Esophagus squamous epithelium (tissue), 5 donors: Measurements from ENCODE around the gene GSG1L. TPM values are rescaled to one million over a fixed set of nuclear protein-coding genes. Genes with fewer than 3 reads are reported as not detected.

Source experiments
- DNase-seq: peaks from one replicate; lab custom pipeline; 2025; lab: John Stamatoyannopoulos, UW
- H3K27ac ChIP-seq, 4 donors: fragments of 200-600 bp; sonication (generic); one replicate each; pipeline ENCODE4 v1.5.1; 2016 to 2019; ENCODE audit warnings: mild to moderate bottlenecking in 1 of 4
- H3K27me3 ChIP-seq, 4 donors: fragments of 200-600 bp; sonication (generic); 1 replicate in 3 of 4; 2 replicates in 1 of 4; pipeline versions ENCODE4 v1.5.1 to v1.6.0; 2017 to 2021; ENCODE audit warnings: antibody characterized with exemption in 1 of 4
- H3K36me3 ChIP-seq, 3 donors: fragments of 200-600 bp; sonication (generic); one replicate each; pipeline ENCODE4 v1.5.1; 2016 to 2019
- H3K4me1 ChIP-seq, 3 donors: fragments of 200-600 bp; sonication (generic); one replicate each; pipeline ENCODE4 v1.5.1; 2017 to 2019
- H3K4me3 ChIP-seq, 4 donors: fragments of 200-600 bp; sonication (generic); 1 replicate in 3 of 4; 2 replicates in 1 of 4; pipeline ENCODE4 v1.5.1; 2016 to 2019; ENCODE audit warnings: mild to moderate bottlenecking in 2 of 4, moderate library complexity in 1 of 4
- H3K9me3 ChIP-seq, 3 donors: fragments of 200-600 bp; sonication (generic); one replicate each; pipeline ENCODE4 v1.5.1; 2016 to 2019
- CTCF ChIP-seq, 6 experiments: fragments of 450-650 bp in 4 of 6; fragments of 200-600 bp in 2 of 6; sonication (generic) in 2 of 6; IDR thresholded peaks; one replicate each; pipeline ENCODE4 v1.5.1; 2016 to 2019; ENCODE audit warnings: antibody characterized with exemption in 6 of 6, mild to moderate bottlenecking in 4 of 6, moderate library complexity in 4 of 6
- POLR2A ChIP-seq, 4 donors: fragments of 450-650 bp; IDR thresholded peaks; one replicate each; pipeline ENCODE4 v1.6.1; 2017; ENCODE audit warnings: antibody characterized with exemption in 4 of 4, mild to moderate bottlenecking in 4 of 4, moderate library complexity in 3 of 4
- WGBS, 2 donors: methylation state at CpG; one replicate each; pipeline ENCODE4 v1.1.5; 2018; 5-methylcytosine and 5-hydroxymethylcytosine counted together
- intact Hi-C: fragments of 100-400 bp; cut with DNase I; formaldehyde crosslinking; loops from one replicate; pipeline ENCODE4 v1.15.0; 2022
- total RNA-seq, 4 donors: library from RNA; depleted of rRNA; stranded (reverse); fragments of >200 nt; gene quantifications; one replicate each; pipeline ENCODE4 v1.1.0, GENCODE V29; 2016
- donor health status: DM: yes; HTN: yes; CAD: no.

Gene GSG1L
- total RNA-seq, 4 donors from 2014 or later = under 0.01 to 0.21 TPM; not detected in 2

GRCh38 chr16:27760789-27761176 lies 302.7 kb downstream of the GSG1L start:
- H3K36me3 ChIP-seq = peaks cover 3 to 89% (median 6%) of the 10 kb centered on the region in 3 donors
- DNase-seq = no peak
- peaks cover 0 to 10% (median 0%) of the 10 kb centered on the region in 3 donors for H3K4me1 ChIP-seq
- intact Hi-C loops = no loop called here
- H3K27ac ChIP-seq = no peak overlapping the region
- WGBS, 2 donors = 94 to 95% methylated on average over 4 of the region's 4 CpGs
- peaks cover 0 to 4% (median 0%) of the 10 kb centered on the region in 3 donors for H3K9me3 ChIP-seq
- H3K4me3 ChIP-seq = no peak overlapping the region
- no peaks in the 10 kb centered on the region for H3K27me3 ChIP-seq
- TF ChIP-seq CTCF (IDR thresholded peaks at IDR 0.05) (no peak), POLR2A (IDR thresholded peaks at IDR 0.05) (no peak)

GRCh38 chr16:27759967-27760788 lies 303.3 kb downstream of the GSG1L start:
- no peak for TF ChIP-seq POLR2A (IDR thresholded peaks at IDR 0.05)
- TF ChIP-seq CTCF (IDR thresholded peaks at IDR 0.05) = no peak
- WGBS, 2 donors = 74 to 78% methylated on average over 12 of the region's 13 CpGs
- Histone ChIP-seq H3K27ac (peak overlapping the region in 2 of 4 donors; percentile 44 to 60), H3K9me3 (peaks cover 0 to 4% (median 0%) of the 10 kb centered on the region in 3 donors), H3K4me1 (peaks cover 0 to 10% (median 0%) of the 10 kb centered on the region in 3 donors), H3K27me3 (no peaks in the 10 kb centered on the region), H3K4me3 (no peak overlapping the region), H3K36me3 (peaks cover 3 to 89% (median 6%) of the 10 kb centered on the region in 3 donors)
- no peak for DNase-seq
- intact Hi-C loops = no loop called here

GRCh38 chr16:27759301-27759871 lies 304.1 kb downstream of the GSG1L start:
- 40 to 78% methylated on average over 3 to 5 of the region's 9 CpGs for WGBS, 2 donors
- Histone ChIP-seq H3K27me3 (no peaks in the 10 kb centered on the region), H3K4me3 (no peak overlapping the region), H3K4me1 (peaks cover 0 to 10% (median 0%) of the 10 kb centered on the region in 3 donors), H3K36me3 (peaks cover 3 to 87% (median 6%) of the 10 kb centered on the region in 3 donors), H3K27ac (peak overlapping the region in 2 of 4 donors; percentile 44 to 60), H3K9me3 (peaks cover 0 to 3% (median 0%) of the 10 kb centered on the region in 3 donors)
- no peak for TF ChIP-seq CTCF (IDR thresholded peaks at IDR 0.05)
- TF ChIP-seq POLR2A (IDR thresholded peaks at IDR 0.05) = no peak
- no peak for DNase-seq
- intact Hi-C loops = no loop called here

- H3K36me3 ChIP-seq = peaks cover 3 to 87% (median 6%) of the 10 kb centered on the region in 3 donors
- H3K27ac ChIP-seq = peak overlapping the region in 1 of 4 donors; percentile 33
- H3K9me3 ChIP-seq = no peaks in the 10 kb centered on the region
- intact Hi-C loops = no loop called here
- DNase-seq = no peak
- no peak overlapping the region for H3K4me3 ChIP-seq
- TF ChIP-seq POLR2A (IDR thresholded peaks at IDR 0.05) = no peak
- no peak for TF ChIP-seq CTCF (IDR thresholded peaks at IDR 0.05)
- H3K27me3 ChIP-seq = no peaks in the 10 kb centered on the region
- H3K4me1 ChIP-seq = peaks cover 0 to 14% (median 0%) of the 10 kb centered on the region in 3 donors
- 94 to 97% methylated on average over 2 of the region's 2 CpGs for WGBS, 2 donors
These were observed 305.0 kb downstream of the GSG1L start for GRCh38 chr16:27758544-27758943.
